Loucy (cell line): ENCODE data around the gene TIAM1.

ENCODE experiments used
- H2AFZ ChIP-seq: fragments of 200-600 bp; sonication (generic); 2 replicates; pipeline ENCODE4 v1.6.0; 2016; ENCODE audit warnings: antibody characterized with exemption, mild to moderate bottlenecking, low read length, moderate library complexity
- H3F3A ChIP-seq: fragments of 200-600 bp; 2 replicates; pipeline ENCODE4 v1.6.0; 2016; ENCODE audit warnings: antibody characterized with exemption, low read depth, mild to moderate bottlenecking
- H3K27me3 ChIP-seq: fragments of 200-600 bp; sonication (generic); 2 replicates; pipeline ENCODE4 v1.6.1; 2014; ENCODE audit warnings: low read length, mild to moderate bottlenecking; ENCODE audit not compliant: insufficient read depth, poor library complexity, severe bottlenecking
- H3K36me3 ChIP-seq: fragments of 200-600 bp; sonication (generic); 2 replicates; pipeline ENCODE4 v1.6.1; 2016; ENCODE audit warnings: low read length; ENCODE audit not compliant: insufficient read depth
- H3K4me1 ChIP-seq: fragments of 200-600 bp; sonication (generic); 2 replicates; pipeline ENCODE4 v1.5.1; 2014; ENCODE audit warnings: low read length, mild to moderate bottlenecking; ENCODE audit not compliant: insufficient read depth, poor library complexity, severe bottlenecking
- H3K4me2 ChIP-seq: fragments of 200-600 bp; sonication (generic); 2 replicates; pipeline ENCODE4 v1.6.0; 2014; ENCODE audit warnings: antibody characterized with exemption, low read length, low read depth, mild to moderate bottlenecking; ENCODE audit not compliant: poor library complexity, severe bottlenecking
- H3K4me3 ChIP-seq: fragments of 200-600 bp; sonication (generic); 2 replicates; pipeline ENCODE4 v1.5.1; 2014; ENCODE audit warnings: low read length, mild to moderate bottlenecking, mixed read lengths; ENCODE audit not compliant: poor library complexity, severe bottlenecking
- H3K79me2 ChIP-seq: fragments of 200-600 bp; sonication (generic); 2 replicates; pipeline ENCODE4 v1.6.1; 2014; ENCODE audit warnings: low read length; ENCODE audit not compliant: insufficient read depth
- H3K9ac ChIP-seq: fragments of 200-600 bp; sonication (generic); 2 replicates; pipeline ENCODE4 v1.6.0; 2014; ENCODE audit warnings: mild to moderate bottlenecking, low read depth, low read length, moderate library complexity; ENCODE audit not compliant: poor library complexity, severe bottlenecking
- H3K9me2 ChIP-seq: fragments of 200-600 bp; sonication (generic); replicated peaks from 2 replicates; pipeline ENCODE4 v1.6.1; 2016; ENCODE audit warnings: low read depth, low read length, mixed read lengths
- H3K9me3 ChIP-seq: fragments of 200-600 bp; sonication (generic); 2 replicates; pipeline ENCODE4 v1.6.1; 2014; ENCODE audit warnings: mild to moderate bottlenecking, antibody characterized with exemption, low read length, low read depth; ENCODE audit not compliant: insufficient read depth
- H4K20me1 ChIP-seq: fragments of 200-600 bp; sonication (generic); 2 replicates; pipeline ENCODE4 v1.6.0; 2014; ENCODE audit warnings: antibody characterized with exemption, low read length, mild to moderate bottlenecking; ENCODE audit not compliant: insufficient read depth, poor library complexity, severe bottlenecking
- EZH2phosphoT487 ChIP-seq: fragments of 200-600 bp; IDR thresholded peaks from 2 replicates; pipeline ENCODE4 v1.6.1; 2018; ENCODE audit warnings: antibody characterized with exemption, mild to moderate bottlenecking, moderate library complexity, borderline replicate concordance
- TF ChIP-seq, protein P1 (sequence below): fragments of 200-600 bp; sonication (generic); conservative IDR thresholded peaks from 2 replicates; pipeline ENCODE4 v1.5.1; 2014; ENCODE audit warnings: mild to moderate bottlenecking, antibody characterized with exemption, low read length

TIAM1 gene

DNA sequence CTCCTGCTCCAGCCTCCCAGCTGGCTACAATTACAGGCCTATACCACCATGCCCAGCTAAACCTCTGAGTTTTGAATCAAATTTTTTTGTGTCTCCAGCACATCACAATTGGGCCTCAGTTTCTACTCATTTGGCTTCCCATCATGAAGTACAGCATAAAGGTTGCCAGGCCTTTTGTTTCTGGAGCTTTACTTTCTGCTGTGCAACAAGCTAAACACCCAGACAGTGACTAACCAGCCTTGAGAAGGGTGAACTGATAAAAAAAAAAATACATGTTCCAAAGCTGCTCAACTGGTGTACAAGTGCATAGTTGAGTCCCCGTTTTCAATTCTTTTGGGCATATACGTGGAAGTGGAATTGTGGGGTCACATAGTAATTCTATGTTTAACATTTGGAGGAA is 25.1 kb downstream of the TIAM1 start:
- Histone ChIP-seq H3K4me1 (no peaks in the 10 kb centered on the region), H3K27me3 (no peaks in the 10 kb centered on the region), H3K9me2 (no peaks in the 10 kb centered on the region), H3K4me2 (no peak overlapping the region), H3K4me3 (no peak overlapping the region), H3K79me2 (no peaks in the 10 kb centered on the region), H3K36me3 (no peaks in the 10 kb centered on the region), H2AFZ (no peak overlapping the region), H4K20me1 (no peaks in the 10 kb centered on the region), H3K9me3 (no peaks in the 10 kb centered on the region), H3K9ac (no peak overlapping the region), H3F3A (no peaks in the 10 kb centered on the region)
- no peak for TF ChIP-seq EZH2phosphoT487
- TF ChIP-seq, protein P1, sequence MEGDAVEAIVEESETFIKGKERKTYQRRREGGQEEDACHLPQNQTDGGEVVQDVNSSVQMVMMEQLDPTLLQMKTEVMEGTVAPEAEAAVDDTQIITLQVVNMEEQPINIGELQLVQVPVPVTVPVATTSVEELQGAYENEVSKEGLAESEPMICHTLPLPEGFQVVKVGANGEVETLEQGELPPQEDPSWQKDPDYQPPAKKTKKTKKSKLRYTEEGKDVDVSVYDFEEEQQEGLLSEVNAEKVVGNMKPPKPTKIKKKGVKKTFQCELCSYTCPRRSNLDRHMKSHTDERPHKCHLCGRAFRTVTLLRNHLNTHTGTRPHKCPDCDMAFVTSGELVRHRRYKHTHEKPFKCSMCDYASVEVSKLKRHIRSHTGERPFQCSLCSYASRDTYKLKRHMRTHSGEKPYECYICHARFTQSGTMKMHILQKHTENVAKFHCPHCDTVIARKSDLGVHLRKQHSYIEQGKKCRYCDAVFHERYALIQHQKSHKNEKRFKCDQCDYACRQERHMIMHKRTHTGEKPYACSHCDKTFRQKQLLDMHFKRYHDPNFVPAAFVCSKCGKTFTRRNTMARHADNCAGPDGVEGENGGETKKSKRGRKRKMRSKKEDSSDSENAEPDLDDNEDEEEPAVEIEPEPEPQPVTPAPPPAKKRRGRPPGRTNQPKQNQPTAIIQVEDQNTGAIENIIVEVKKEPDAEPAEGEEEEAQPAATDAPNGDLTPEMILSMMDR, result no peak

DNA sequence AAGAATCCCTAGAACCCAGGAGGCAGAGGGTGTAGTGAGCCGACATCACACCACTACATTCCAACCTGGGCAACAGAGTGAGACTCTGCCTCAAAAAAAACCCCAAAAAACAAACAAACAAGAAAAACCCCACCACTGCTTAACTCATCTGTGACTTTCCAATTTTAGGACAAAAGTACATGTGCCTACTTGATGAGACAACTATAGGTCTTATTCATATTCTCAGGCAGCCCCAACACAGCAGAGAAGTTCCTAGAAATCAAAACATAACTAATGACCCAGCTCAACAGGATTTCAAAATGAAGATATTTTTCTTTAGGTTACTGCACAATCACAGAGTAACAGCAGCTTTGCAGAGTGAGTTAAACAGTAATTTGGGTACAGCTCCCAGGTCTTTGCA is 26.4 kb downstream of the TIAM1 start:
- no peak overlapping the region for H3K4me2 ChIP-seq
- H3K9me2 ChIP-seq, result no peaks in the 10 kb centered on the region
- H3K36me3 ChIP-seq, result no peaks in the 10 kb centered on the region
- no peaks in the 10 kb centered on the region for H3F3A ChIP-seq
- no peaks in the 10 kb centered on the region for H3K4me1 ChIP-seq
- H3K9me3 ChIP-seq, result no peaks in the 10 kb centered on the region
- no peak overlapping the region for H3K4me3 ChIP-seq
- no peaks in the 10 kb centered on the region for H4K20me1 ChIP-seq
- H2AFZ ChIP-seq, result no peak overlapping the region
- no peaks in the 10 kb centered on the region for H3K27me3 ChIP-seq
- no peaks in the 10 kb centered on the region for H3K79me2 ChIP-seq
- TF ChIP-seq EZH2phosphoT487, result no peak
- TF ChIP-seq, protein P1, result no peak
- H3K9ac ChIP-seq, result no peak overlapping the region

DNA sequence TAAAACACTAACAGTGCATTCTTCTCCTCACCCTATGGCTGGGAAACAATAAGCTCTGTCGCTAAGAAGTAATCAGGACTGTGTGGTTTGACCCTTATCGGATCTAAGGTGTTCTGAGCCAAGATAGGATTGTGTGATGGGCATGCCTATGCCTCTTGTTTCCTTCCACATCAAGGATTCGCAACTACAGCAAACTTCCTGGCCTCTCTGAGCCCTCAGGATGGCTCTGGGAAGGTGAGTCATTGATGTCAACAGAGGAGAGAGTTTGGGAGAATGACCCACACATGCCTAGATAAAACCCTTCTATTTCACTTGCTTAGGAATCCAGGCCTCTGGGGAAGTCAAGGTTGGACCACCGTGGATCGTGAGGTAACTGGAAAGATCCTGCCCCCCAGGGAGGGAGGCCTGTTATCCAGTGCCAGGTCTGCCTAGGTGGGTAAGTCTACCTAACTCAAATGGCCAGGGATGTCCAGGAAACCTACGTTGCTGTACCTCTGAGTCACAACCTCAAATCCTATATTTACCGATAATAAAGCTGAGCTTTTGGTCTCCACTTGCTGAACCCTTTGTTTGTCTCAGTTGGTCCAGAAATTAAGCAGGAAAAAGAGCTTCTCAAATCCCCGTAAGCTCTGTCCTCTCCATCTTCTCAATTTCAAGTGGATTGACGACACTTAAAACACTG is 27.4 kb downstream of the TIAM1 start:
- Histone ChIP-seq H3K9me3 (no peaks in the 10 kb centered on the region), H3K4me2 (no peak overlapping the region), H3K4me1 (no peaks in the 10 kb centered on the region), H3K27me3 (no peaks in the 10 kb centered on the region), H3F3A (no peaks in the 10 kb centered on the region), H3K79me2 (no peaks in the 10 kb centered on the region), H3K36me3 (no peaks in the 10 kb centered on the region), H2AFZ (no peak overlapping the region), H3K9ac (no peak overlapping the region), H3K4me3 (no peak overlapping the region), H4K20me1 (no peaks in the 10 kb centered on the region), H3K9me2 (no peaks in the 10 kb centered on the region)
- no peak for TF ChIP-seq EZH2phosphoT487
- TF ChIP-seq, protein P1, result no peak
